ENCODE measurements around the gene YTHDC2. TPM values are rescaled to one million over a fixed set of nuclear protein-coding genes. Genes with fewer than 3 reads are reported as not detected.

Gene YTHDC2
- total and polyA plus RNA-seq, 10 of the 15 experiments (the other 5 are each of a cell fraction or from before 2014, with no cell fraction given) = 3.8 to 25.8 (median 16.4) TPM

- POLR2A ChIA-PET = interaction anchor here (1.1 kb wide), 1 partner anchor 8 kb away, joined by 4 read pairs; no protein-coding TSS in a partner anchor
- in situ Hi-C loops (cut with MboI) = loop anchor here (5.0 kb wide), 1 partner anchor 527 kb away; no protein-coding TSS in a partner anchor
- no peaks in the 10 kb centered on the region for H3K9me3 ChIP-seq (replicated peaks; ENCODE audit: control insufficient read depth, insufficient read depth, low read length)
- H4K20me1 ChIP-seq (ENCODE audit: control insufficient read depth, insufficient read depth) = no peaks in the 10 kb centered on the region
- 6% methylated on average over 9 of the region's 9 CpGs for WGBS (ENCODE audit: insufficient coverage, insufficient replicate concordance, low lambda C conversion rate, missing lambda C conversion rate)
- H3K4me1 ChIP-seq (ENCODE audit: control insufficient read depth, insufficient read depth, low read length) = peaks cover 3% of the 10 kb centered on the region
- H3K9ac ChIP-seq (ENCODE audit: control insufficient read depth, insufficient read depth, low read length) = peak overlapping the region; percentile 92
- H3K4me3 ChIP-seq = peak overlapping the region; percentile 74
- no peaks in the 10 kb centered on the region; a peak in 2 of 4 replicates for H3K36me3 ChIP-seq (ENCODE audit: control insufficient read depth in 2 of 2, insufficient read depth in 2 of 2, low read length in 1 of 2)
- H2AFZ ChIP-seq (ENCODE audit: control insufficient read depth, low read depth, low read length) = peak overlapping the region; percentile 98
- CTCF ChIA-PET = interaction anchor here (1.0 to 2.7 kb wide), 5 partner anchors 78 to 519 kb away, joined by 3 to 12 read pairs (median 3); no protein-coding TSS in a partner anchor
- RAD21 ChIA-PET (ENCODE audit: unreplicated experiment) = interaction anchor here (0.8 to 2.6 kb wide), 4 partner anchors 8 to 517 kb away, joined by 3 to 10 read pairs (median 8); no protein-coding TSS in a partner anchor
- FAIRE-seq = no peak
- H3K79me2 ChIP-seq (ENCODE audit: control insufficient read depth, insufficient read depth, low read length) = peaks cover 29% of the 10 kb centered on the region
- no peaks in the 10 kb centered on the region for H3K27me3 ChIP-seq (replicated peaks in 1 of 2; ENCODE audit: control insufficient read depth in 2 of 2, insufficient read depth in 2 of 2, low read length in 1 of 2)
- H3K4me2 ChIP-seq (ENCODE audit: control insufficient read depth, insufficient read depth) = peak overlapping the region; percentile 97
- peak overlapping the region; percentile 81 for H3K27ac ChIP-seq (ENCODE audit: control insufficient read depth, insufficient read depth)
- BruUV-seq (replicated peaks) = no TSS peak
- peak; percentile 28 for ATAC-seq
- SMC1A ChIA-PET (ENCODE audit: uncharacterized antibody, unreplicated experiment) = interaction anchor here (0.8 to 2.7 kb wide), 5 partner anchors 11 to 518 kb away, joined by 3 to 8 read pairs (median 5); no protein-coding TSS in a partner anchor
- DNase-seq (ENCODE audit: low read depth, low spot score) = no peak
- TF ChIP-seq TARDBP (IDR thresholded peaks at IDR 0.05; ENCODE audit: borderline replicate concordance) (0 out of 2 replicates have a peak, but pooled peaks have one; percentile 4), HCFC1 (IDR thresholded peaks at IDR 0.05; ENCODE audit: low read length) (no peak), CUX1 (IDR thresholded peaks at IDR 0.05; ENCODE audit: insufficient replicate concordance, low read depth, low read length) (no peak)
- intact Hi-C loops (cut with micrococcal nuclease; ENCODE audit: unreplicated experiment) = no loop called here
Measured at GRCh38 chr5:113514289-113514635, 768 bp downstream of the YTHDC2 start.
